Measurements from ENCODE around the gene ATP8A2. TPM values are rescaled to one million over a fixed set of nuclear protein-coding genes. Genes with fewer than 3 reads are reported as not detected.
"Not testable (repeated sequence)": the region's sequence is repeated elsewhere in the genome, so short reads cannot be mapped to it uniquely, and the experiment has no call there.

Gene ATP8A2
- total and polyA plus RNA-seq, 9 donors = 0.23 to 0.95 (median 0.35) TPM

- intact Hi-C loops (cut with DNase I) = no loop called here
- 90 to 93% (median 93%) methylated on average over 4 of the region's 4 CpGs for WGBS, 3 donors
- Histone ChIP-seq H3K27me3 (no peaks in the 10 kb centered on the region), H3K4me1 (ENCODE audit: insufficient read depth) (no peaks in the 10 kb centered on the region), H3K27ac (no peak overlapping the region), H3K36me3 (no peaks in the 10 kb centered on the region), H3K4me3 (no peak overlapping the region), H3K9me3 (no peaks in the 10 kb centered on the region)
- no peak for DNase-seq
- TF ChIP-seq CTCF (IDR thresholded peaks at IDR 0.05) (no peak), EP300 (IDR thresholded peaks at IDR 0.05) (no peak), POLR2A (IDR thresholded peaks at IDR 0.05) (no peak)
Measured at GRCh38 chr13:25816239-25816638, 444.5 kb downstream of the ATP8A2 start.

- no peak for TF ChIP-seq POLR2A (IDR thresholded peaks at IDR 0.05)
- no peak for TF ChIP-seq EP300 (IDR thresholded peaks at IDR 0.05)
- no peak for TF ChIP-seq CTCF (IDR thresholded peaks at IDR 0.05)
- Histone ChIP-seq H3K27ac (no peak overlapping the region), H3K4me3 (no peak overlapping the region), H3K9me3 (no peaks in the 10 kb centered on the region), H3K27me3 (no peaks in the 10 kb centered on the region), H3K36me3 (no peaks in the 10 kb centered on the region), H3K4me1 (ENCODE audit: insufficient read depth) (no peaks in the 10 kb centered on the region)
- intact Hi-C loops (cut with DNase I) = no loop called here
- DNase-seq = no peak
- 57 to 75% (median 63%) methylated on average over 10 of the region's 10 CpGs for WGBS, 3 donors
Measured at GRCh38 chr13:25819856-25820530, 448.2 kb downstream of the ATP8A2 start.

GRCh38 chr13:25821776-25822175 lies 450.0 kb downstream of the ATP8A2 start:
- TF ChIP-seq EP300 (IDR thresholded peaks at IDR 0.05) (no peak), CTCF (IDR thresholded peaks at IDR 0.05) (no peak), POLR2A (IDR thresholded peaks at IDR 0.05) (no peak)
- Histone ChIP-seq H3K4me3 (no peak overlapping the region), H3K4me1 (ENCODE audit: insufficient read depth) (no peaks in the 10 kb centered on the region), H3K27me3 (no peaks in the 10 kb centered on the region), H3K9me3 (no peaks in the 10 kb centered on the region), H3K27ac (no peak overlapping the region), H3K36me3 (no peaks in the 10 kb centered on the region)
- intact Hi-C loops (cut with DNase I) = no loop called here
- no peak for DNase-seq

GRCh38 chr13:25827221-25827620 lies 455.4 kb downstream of the ATP8A2 start:
- DNase-seq; H3K27ac ChIP-seq; H3K4me3 ChIP-seq; H3K27me3 ChIP-seq; H3K36me3 ChIP-seq; intact Hi-C loops (cut with DNase I); H3K9me3 ChIP-seq; H3K4me1 ChIP-seq (ENCODE audit: insufficient read depth): not testable (repeated sequence)
- WGBS, 3 donors = 66 to 75% (median 70%) methylated on average over 9 of the region's 9 CpGs

DNA sequence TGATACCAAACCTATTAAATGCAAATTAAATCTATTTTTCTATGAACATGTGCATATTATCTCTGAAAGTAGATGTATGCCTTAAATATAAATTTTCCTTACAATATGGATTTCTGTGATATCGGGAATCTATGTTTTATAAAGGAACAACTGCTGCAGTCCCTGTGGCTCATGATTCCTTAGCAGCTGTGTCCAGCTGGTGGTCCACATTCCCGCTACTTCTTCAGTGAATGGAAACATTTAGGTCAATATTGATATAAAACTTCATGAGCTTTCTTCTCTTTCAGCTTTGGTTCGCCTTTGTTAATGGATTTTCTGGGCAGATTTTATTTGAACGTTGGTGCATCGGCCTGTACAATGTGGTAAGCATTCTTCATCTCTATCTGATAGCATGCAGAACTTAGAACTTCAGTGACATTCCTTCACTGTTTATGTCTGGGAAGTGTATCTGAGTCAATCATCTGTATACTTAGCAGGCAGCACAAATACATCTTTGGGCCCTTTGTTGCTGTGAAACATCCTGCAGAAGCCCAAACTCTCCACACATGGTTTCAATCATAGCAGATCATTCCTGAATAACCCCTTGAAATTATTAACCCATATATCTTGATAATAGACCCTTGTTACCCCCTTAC lies 456.2 kb downstream of the ATP8A2 start:
- no peak overlapping the region for H3K4me3 ChIP-seq
- H3K4me1 ChIP-seq (ENCODE audit: insufficient read depth) = no peaks in the 10 kb centered on the region
- intact Hi-C loops (cut with DNase I) = no loop called here
- DNase-seq = no peak
- H3K27ac ChIP-seq = no peak overlapping the region
- H3K36me3 ChIP-seq = no peaks in the 10 kb centered on the region
- TF ChIP-seq POLR2A (IDR thresholded peaks at IDR 0.05) (no peak), EP300 (IDR thresholded peaks at IDR 0.05) (no peak), CTCF (IDR thresholded peaks at IDR 0.05) (no peak)
- WGBS, 3 donors = 11 to 22% (median 12%) methylated on average over 5 of the region's 5 CpGs
- H3K27me3 ChIP-seq = no peaks in the 10 kb centered on the region
- H3K9me3 ChIP-seq = no peaks in the 10 kb centered on the region
